PC-9 (cell line): ENCODE measurements around the gene TNS1. TPM values are rescaled to one million over a fixed set of nuclear protein-coding genes. Genes with fewer than 3 reads are reported as not detected.

ENCODE experiments used
- BruUV-seq: library from RNA; stranded (reverse); fragments of 400-500 nt; replicated peaks from 2 replicates; lab custom pipeline; 2021; lab: Mats Ljungman, UMichigan
- CTCF ChIA-PET: fragments of 300-600 bp; sonication (Branson Sonifier 250); formaldehyde crosslinking; loops from one replicate; lab custom pipeline; 2022; ENCODE audit warnings: antibody characterized with exemption; lab: Charles Lee
- POLR2A ChIA-PET: fragments of 300-600 bp; sonication (Branson Sonifier 250); formaldehyde crosslinking; loops from one replicate; lab custom pipeline; 2022; ENCODE audit warnings: antibody characterized with exemption; ENCODE audit not compliant: unreplicated experiment; lab: Charles Lee
- DNase-seq, 2 experiments: peaks; one replicate each; pipeline versions ENCODE4 v3.0.0 to v3.0.0-alpha.2; 2015 to 2022; ENCODE audit warnings: mixed read lengths in 1 of 2
- H2AFZ ChIP-seq: fragments of 200-600 bp; sonication (generic); 2 replicates; pipeline ENCODE4 v1.8.1; 2017; ENCODE audit warnings: antibody characterized with exemption
- H3F3A ChIP-seq: fragments of 200-600 bp; sonication (generic); 2 replicates; pipeline ENCODE4 v1.8.1; 2017; ENCODE audit warnings: antibody characterized with exemption, mild to moderate bottlenecking, low read depth; ENCODE audit not compliant: insufficient read depth
- H3K27ac ChIP-seq: fragments of 200-600 bp; sonication (generic); 2 replicates; pipeline ENCODE4 v1.6.1; 2016; ENCODE audit warnings: mixed run types
- H3K27me3 ChIP-seq: fragments of 200-600 bp; sonication (generic); 2 replicates; pipeline ENCODE4 v1.6.1; 2016; ENCODE audit warnings: low read depth, mixed run types; ENCODE audit not compliant: insufficient read depth
- H3K36me3 ChIP-seq: fragments of 200-600 bp; sonication (generic); 2 replicates; pipeline ENCODE4 v1.6.1; 2016; ENCODE audit warnings: low read depth, mixed run types
- H3K4me1 ChIP-seq: fragments of 200-600 bp; sonication (generic); replicated peaks from 2 replicates; pipeline ENCODE4 v1.6.1; 2016; ENCODE audit warnings: mixed run types; ENCODE audit not compliant: insufficient read depth
- H3K4me2 ChIP-seq: fragments of 200-600 bp; sonication (generic); 2 replicates; pipeline ENCODE4 v1.6.1; 2017; ENCODE audit warnings: mixed run types
- H3K4me3 ChIP-seq: fragments of 200-600 bp; sonication (generic); 2 replicates; pipeline ENCODE4 v1.6.1; 2016; ENCODE audit warnings: mixed run types
- H3K79me2 ChIP-seq: fragments of 200-600 bp; sonication (generic); 2 replicates; pipeline ENCODE4 v1.6.1; 2017; ENCODE audit warnings: low read depth, mixed run types
- H3K9me2 ChIP-seq: fragments of 200-600 bp; sonication (generic); 2 replicates; pipeline ENCODE4 v1.8.1; 2017; ENCODE audit warnings: mild to moderate bottlenecking; ENCODE audit not compliant: insufficient read depth
- H3K9me3 ChIP-seq: fragments of 200-600 bp; sonication (generic); 2 replicates; pipeline ENCODE4 v1.8.1; 2016; ENCODE audit warnings: low read depth; ENCODE audit not compliant: insufficient read depth
- H4K20me1 ChIP-seq: fragments of 200-600 bp; sonication (generic); 2 replicates; pipeline ENCODE4 v1.8.1; 2017; ENCODE audit not compliant: insufficient read depth
- EZH2 ChIP-seq: fragments of 200-600 bp; sonication (generic); IDR thresholded peaks from 2 replicates; pipeline ENCODE4 v1.8.0; 2017; ENCODE audit warnings: antibody characterized with exemption, low read depth
- intact Hi-C: fragments of 100-400 bp; cut with micrococcal nuclease; formaldehyde crosslinking; loops from one replicate; pipeline ENCODE4 v1.10.0; 2022; ENCODE audit not compliant: unreplicated experiment
- total RNA-seq: library from RNA; stranded (reverse); gene quantifications from 2 replicates; pipeline ENCODE4 v1.2.3, GENCODE V29; 2021
- TF ChIP-seq, protein P1 (sequence below): fragments of 200-600 bp; sonication (generic); conservative IDR thresholded peaks from 2 replicates; pipeline ENCODE4 v1.6.1; 2017; ENCODE audit warnings: mixed run types, antibody characterized with exemption, mild to moderate bottlenecking, moderate library complexity

The TNS1 gene
- total RNA-seq, 1 experiment from 2014 or later, result 5.5 TPM

DNA sequence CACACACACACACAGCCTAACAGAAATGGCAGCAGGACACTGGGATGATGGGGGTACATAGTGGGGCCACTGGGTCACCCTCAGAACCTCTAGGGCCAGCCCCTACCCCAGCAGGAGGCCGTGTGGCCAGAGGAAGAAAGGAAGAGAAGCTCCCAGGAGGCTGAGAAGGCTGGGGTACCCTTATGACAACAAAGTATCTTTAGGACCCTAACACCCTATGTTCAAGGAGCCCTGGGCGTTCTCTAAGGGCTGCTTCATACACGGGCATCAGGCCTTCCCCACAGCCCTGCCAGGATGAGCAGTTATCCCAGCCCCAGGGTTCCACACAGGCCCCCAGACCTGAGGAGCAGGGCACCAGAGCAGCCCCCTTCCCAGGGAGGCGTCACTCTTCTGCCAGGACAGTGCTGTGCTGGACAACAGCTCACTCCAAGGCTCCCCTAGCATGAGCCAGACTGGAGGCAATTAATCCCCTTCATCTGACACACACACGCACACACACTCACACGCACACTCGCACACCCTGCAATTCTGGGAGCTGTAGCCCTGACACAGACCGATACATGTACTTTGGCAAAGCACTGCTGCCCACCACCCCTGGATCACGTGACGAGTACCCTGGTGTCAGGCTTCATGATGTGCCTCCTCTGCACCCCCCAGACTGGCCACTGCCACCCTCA lies 163.6 kb downstream of the TNS1 start:
- intact Hi-C loops, result no loop called here
- no peaks in the 10 kb centered on the region for H3K4me1 ChIP-seq
- H3K9me3 ChIP-seq, result no peaks in the 10 kb centered on the region
- ChIA-PET CTCF (no interaction called here), POLR2A (no interaction called here)
- BruUV-seq, result no TSS peak
- H3K4me2 ChIP-seq, result no peak overlapping the region
- no peaks in the 10 kb centered on the region for H3K79me2 ChIP-seq
- no peaks in the 10 kb centered on the region for H3K9me2 ChIP-seq
- no peak overlapping the region for H2AFZ ChIP-seq
- H3K27ac ChIP-seq, result no peak overlapping the region
- H3K36me3 ChIP-seq, result no peaks in the 10 kb centered on the region
- H3K27me3 ChIP-seq, result no peaks in the 10 kb centered on the region; the same call in 1 of the 2 replicates
- no peak overlapping the region for H3K4me3 ChIP-seq
- DNase-seq, result no peak
- H3F3A ChIP-seq, result no peaks in the 10 kb centered on the region
- no peaks in the 10 kb centered on the region for H4K20me1 ChIP-seq
- no peak for TF ChIP-seq EZH2

DNA sequence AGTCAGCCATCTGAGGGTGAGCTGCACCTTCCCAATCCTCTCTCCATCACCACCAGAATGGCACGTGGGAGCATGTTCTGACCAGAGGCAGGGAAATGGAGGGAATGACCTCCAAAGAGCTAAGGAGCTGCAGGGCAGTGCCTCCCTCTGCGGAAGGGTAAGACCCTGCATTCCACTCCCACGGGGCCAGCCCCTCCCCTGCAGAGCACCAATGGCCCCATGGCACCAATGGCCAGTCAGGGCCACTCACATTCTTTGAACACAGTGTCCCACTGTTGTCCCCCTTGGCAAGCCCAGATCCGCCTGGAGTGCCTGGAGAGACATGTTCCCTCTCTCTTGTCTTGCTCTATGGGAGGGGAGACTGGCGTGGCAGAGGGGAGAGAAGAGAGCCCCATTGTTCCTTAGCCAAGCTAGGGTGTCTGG lies 164.4 kb downstream of the TNS1 start:
- Histone ChIP-seq H3K4me2 (no peak overlapping the region), H3F3A (no peaks in the 10 kb centered on the region), H3K9me2 (no peaks in the 10 kb centered on the region), H2AFZ (no peak overlapping the region), H3K4me3 (no peak overlapping the region), H3K4me1 (no peaks in the 10 kb centered on the region), H3K27ac (no peak overlapping the region), H3K9me3 (no peaks in the 10 kb centered on the region), H4K20me1 (no peaks in the 10 kb centered on the region), H3K79me2 (no peaks in the 10 kb centered on the region), H3K36me3 (no peaks in the 10 kb centered on the region), H3K27me3 (no peaks in the 10 kb centered on the region; the same call in 1 of the 2 replicates)
- TF ChIP-seq, protein P1, sequence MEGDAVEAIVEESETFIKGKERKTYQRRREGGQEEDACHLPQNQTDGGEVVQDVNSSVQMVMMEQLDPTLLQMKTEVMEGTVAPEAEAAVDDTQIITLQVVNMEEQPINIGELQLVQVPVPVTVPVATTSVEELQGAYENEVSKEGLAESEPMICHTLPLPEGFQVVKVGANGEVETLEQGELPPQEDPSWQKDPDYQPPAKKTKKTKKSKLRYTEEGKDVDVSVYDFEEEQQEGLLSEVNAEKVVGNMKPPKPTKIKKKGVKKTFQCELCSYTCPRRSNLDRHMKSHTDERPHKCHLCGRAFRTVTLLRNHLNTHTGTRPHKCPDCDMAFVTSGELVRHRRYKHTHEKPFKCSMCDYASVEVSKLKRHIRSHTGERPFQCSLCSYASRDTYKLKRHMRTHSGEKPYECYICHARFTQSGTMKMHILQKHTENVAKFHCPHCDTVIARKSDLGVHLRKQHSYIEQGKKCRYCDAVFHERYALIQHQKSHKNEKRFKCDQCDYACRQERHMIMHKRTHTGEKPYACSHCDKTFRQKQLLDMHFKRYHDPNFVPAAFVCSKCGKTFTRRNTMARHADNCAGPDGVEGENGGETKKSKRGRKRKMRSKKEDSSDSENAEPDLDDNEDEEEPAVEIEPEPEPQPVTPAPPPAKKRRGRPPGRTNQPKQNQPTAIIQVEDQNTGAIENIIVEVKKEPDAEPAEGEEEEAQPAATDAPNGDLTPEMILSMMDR, result no peak
- TF ChIP-seq EZH2, result no peak
- DNase-seq, result no peak
- intact Hi-C loops, result no loop called here
- BruUV-seq, result no TSS peak
- ChIA-PET POLR2A (no interaction called here), CTCF (no interaction called here)

DNA sequence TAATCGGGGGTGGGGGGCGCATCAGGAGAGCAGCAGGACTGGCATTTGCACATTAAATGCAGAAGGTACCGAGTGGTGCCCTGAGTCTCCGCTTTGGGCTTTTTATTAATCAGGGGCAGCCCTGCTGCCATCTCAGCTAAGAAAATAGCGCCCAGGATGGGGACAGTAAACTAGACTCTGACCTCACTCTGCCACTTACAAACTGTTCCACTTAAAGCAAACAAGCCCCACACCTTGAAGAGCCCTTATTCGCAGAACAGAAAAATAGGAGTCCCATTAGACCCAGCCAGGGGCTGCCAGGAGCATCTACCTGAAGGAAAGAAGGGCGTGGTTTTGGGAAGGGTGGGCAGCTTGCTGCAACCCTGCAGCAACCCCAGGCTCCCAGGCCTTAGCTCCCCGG lies 165.3 kb downstream of the TNS1 start:
- Histone ChIP-seq H3K36me3 (no peaks in the 10 kb centered on the region), H3K27ac (no peak overlapping the region), H3K79me2 (no peaks in the 10 kb centered on the region), H3K4me2 (no peak overlapping the region), H2AFZ (no peak overlapping the region), H3K4me1 (no peaks in the 10 kb centered on the region), H3K9me2 (no peaks in the 10 kb centered on the region), H4K20me1 (no peaks in the 10 kb centered on the region), H3K27me3 (no peaks in the 10 kb centered on the region; the same call in 1 of the 2 replicates), H3F3A (no peaks in the 10 kb centered on the region), H3K4me3 (no peak overlapping the region), H3K9me3 (no peaks in the 10 kb centered on the region)
- BruUV-seq, result no TSS peak
- intact Hi-C loops, result no loop called here
- TF ChIP-seq EZH2, result no peak
- TF ChIP-seq, protein P1, result no peak
- CTCF ChIA-PET, result no interaction called here
- no peak for DNase-seq
- POLR2A ChIA-PET, result no interaction called here
